ENCODE data around the gene PTPRN2. TPM values are rescaled to one million over a fixed set of nuclear protein-coding genes. Genes with fewer than 3 reads are reported as not detected.
"Not testable (repeated sequence)": the region's sequence is repeated elsewhere in the genome, so short reads cannot be mapped to it uniquely, and the experiment has no call there.

PTPRN2 gene
- total RNA-seq, 2 experiments from 2014 or later = 0.46 to 0.51 TPM

GRCh38 chr7:158457586-158457985 is 130.0 kb downstream of the PTPRN2 start:
- H3K4me1 Mint-ChIP-seq; intact Hi-C loops (cut with DNase I, micrococcal nuclease); H3K4me3 Mint-ChIP-seq; POLR2A ChIA-PET; CTCF ChIA-PET; H3K27me3 Mint-ChIP-seq; ATAC-seq; DNase-seq; H3K27ac Mint-ChIP-seq; H3K36me3 Mint-ChIP-seq (ENCODE audit: low read depth); H3K9me3 Mint-ChIP-seq (ENCODE audit: low read depth): not testable (repeated sequence)

GRCh38 chr7:158454631-158455030 is 133.0 kb downstream of the PTPRN2 start:
- DNase-seq (no peak), ATAC-seq (no peak)
- Mint-ChIP-seq H3K4me1 (no peaks in the 10 kb centered on the region), H3K36me3 (ENCODE audit: low read depth) (no peaks in the 10 kb centered on the region), H3K27me3 (peaks cover 2% of the 10 kb centered on the region), H3K4me3 (no peak overlapping the region), H3K27ac (no peak overlapping the region), H3K9me3 (ENCODE audit: low read depth) (peaks cover 2% of the 10 kb centered on the region)
- intact Hi-C loops (cut with DNase I, micrococcal nuclease) = no loop called here
- ChIA-PET CTCF (no interaction called here), POLR2A (no interaction called here)

GRCh38 chr7:158453663-158454062 is 134.0 kb downstream of the PTPRN2 start:
- H3K27ac Mint-ChIP-seq = no peak overlapping the region
- intact Hi-C loops (cut with DNase I, micrococcal nuclease) = no loop called here
- no peak overlapping the region for H3K4me3 Mint-ChIP-seq
- H3K4me1 Mint-ChIP-seq = no peaks in the 10 kb centered on the region
- H3K9me3 Mint-ChIP-seq (ENCODE audit: low read depth) = peaks cover 2% of the 10 kb centered on the region
- DNase-seq = no peak
- CTCF ChIA-PET = no interaction called here
- no peaks in the 10 kb centered on the region for H3K36me3 Mint-ChIP-seq (ENCODE audit: low read depth)
- H3K27me3 Mint-ChIP-seq = peaks cover 2% of the 10 kb centered on the region
- ATAC-seq = no peak
- POLR2A ChIA-PET = no interaction called here

- CTCF ChIA-PET = interaction anchor here (0.6 kb wide), 1 partner anchor 488 kb away, joined by 3 read pairs; no protein-coding TSS in a partner anchor
- no peak overlapping the region for H3K4me3 Mint-ChIP-seq
- peaks cover 2% of the 10 kb centered on the region for H3K9me3 Mint-ChIP-seq (ENCODE audit: low read depth)
- H3K4me1 Mint-ChIP-seq = no peaks in the 10 kb centered on the region
- H3K27ac Mint-ChIP-seq = no peak overlapping the region
- intact Hi-C loops (cut with DNase I, micrococcal nuclease) = no loop called here
- POLR2A ChIA-PET = no interaction called here
- DNase-seq (no peak), ATAC-seq (no peak)
- H3K36me3 Mint-ChIP-seq (ENCODE audit: low read depth) = no peaks in the 10 kb centered on the region
- peaks cover 2% of the 10 kb centered on the region for H3K27me3 Mint-ChIP-seq
Observed at GRCh38 chr7:158452331-158452730, 135.3 kb downstream of the PTPRN2 start.

GRCh38 chr7:158450476-158451124 is 137.0 kb downstream of the PTPRN2 start:
- no peak for ATAC-seq
- Mint-ChIP-seq H3K36me3 (ENCODE audit: low read depth) (no peaks in the 10 kb centered on the region), H3K4me1 (no peaks in the 10 kb centered on the region), H3K9me3 (ENCODE audit: low read depth) (peaks cover 2% of the 10 kb centered on the region), H3K27me3 (peaks cover 2% of the 10 kb centered on the region), H3K27ac (no peak overlapping the region), H3K4me3 (no peak overlapping the region)
- ChIA-PET CTCF (no interaction called here), POLR2A (no interaction called here)
- intact Hi-C loops (cut with DNase I, micrococcal nuclease) = no loop called here
- DNase-seq = no peak

GRCh38 chr7:158449942-158450341 is 137.7 kb downstream of the PTPRN2 start:
- Mint-ChIP-seq H3K4me3 (no peak overlapping the region), H3K9me3 (ENCODE audit: low read depth) (peaks cover 1% of the 10 kb centered on the region), H3K36me3 (ENCODE audit: low read depth) (no peaks in the 10 kb centered on the region), H3K27me3 (peaks cover 2% of the 10 kb centered on the region), H3K4me1 (no peaks in the 10 kb centered on the region), H3K27ac (no peak overlapping the region)
- intact Hi-C loops (cut with DNase I, micrococcal nuclease) = no loop called here
- ATAC-seq (no peak), DNase-seq (no peak)
- ChIA-PET POLR2A (no interaction called here), CTCF (no interaction called here)

GRCh38 chr7:158449266-158449665 is 138.4 kb downstream of the PTPRN2 start:
- Mint-ChIP-seq H3K27ac (no peak overlapping the region), H3K36me3 (ENCODE audit: low read depth) (no peaks in the 10 kb centered on the region), H3K4me3 (no peak overlapping the region), H3K4me1 (no peaks in the 10 kb centered on the region), H3K9me3 (ENCODE audit: low read depth) (no peaks in the 10 kb centered on the region), H3K27me3 (peaks cover 2% of the 10 kb centered on the region)
- DNase-seq (no peak), ATAC-seq (no peak)
- ChIA-PET CTCF (no interaction called here), POLR2A (no interaction called here)
- intact Hi-C loops (cut with DNase I, micrococcal nuclease) = no loop called here

- CTCF ChIA-PET = no interaction called here
- Mint-ChIP-seq H3K27ac (no peak overlapping the region), H3K4me1 (no peaks in the 10 kb centered on the region), H3K9me3 (ENCODE audit: low read depth) (no peaks in the 10 kb centered on the region), H3K4me3 (no peak overlapping the region), H3K27me3 (peaks cover 2% of the 10 kb centered on the region), H3K36me3 (ENCODE audit: low read depth) (no peaks in the 10 kb centered on the region)
- ATAC-seq = no peak
- intact Hi-C loops (cut with DNase I, micrococcal nuclease) = no loop called here
- POLR2A ChIA-PET = no interaction called here
- no peak for DNase-seq
Observed at GRCh38 chr7:158448430-158449100, 139.1 kb downstream of the PTPRN2 start.

- DNase-seq = no peak
- ChIA-PET POLR2A (no interaction called here), CTCF (no interaction called here)
- Mint-ChIP-seq H3K4me1 (no peaks in the 10 kb centered on the region), H3K9me3 (ENCODE audit: low read depth) (no peaks in the 10 kb centered on the region), H3K27me3 (peaks cover 2% of the 10 kb centered on the region), H3K27ac (no peak overlapping the region), H3K36me3 (ENCODE audit: low read depth) (no peaks in the 10 kb centered on the region), H3K4me3 (no peak overlapping the region)
- no peak for ATAC-seq
- intact Hi-C loops (cut with DNase I, micrococcal nuclease) = no loop called here
Observed at GRCh38 chr7:158447506-158448171, 140.0 kb downstream of the PTPRN2 start.

GRCh38 chr7:158447151-158447505 is 140.5 kb downstream of the PTPRN2 start:
- Mint-ChIP-seq H3K36me3 (ENCODE audit: low read depth) (no peaks in the 10 kb centered on the region), H3K27me3 (peaks cover 2% of the 10 kb centered on the region), H3K4me1 (no peaks in the 10 kb centered on the region), H3K27ac (no peak overlapping the region), H3K4me3 (no peak overlapping the region), H3K9me3 (ENCODE audit: low read depth) (no peaks in the 10 kb centered on the region)
- ATAC-seq = no peak
- POLR2A ChIA-PET = no interaction called here
- CTCF ChIA-PET = interaction anchor here (1.0 kb wide), 1 partner anchor 24 kb away, joined by 3 read pairs; no protein-coding TSS in a partner anchor
- intact Hi-C loops (cut with DNase I, micrococcal nuclease) = no loop called here
- DNase-seq = no peak

- ChIA-PET POLR2A (no interaction called here), CTCF (interaction anchor here (1.0 kb wide), 1 partner anchor 25 kb away, joined by 3 read pairs; no protein-coding TSS in a partner anchor)
- no peak overlapping the region for H3K4me3 Mint-ChIP-seq
- ATAC-seq (no peak), DNase-seq (no peak)
- intact Hi-C loops (cut with DNase I, micrococcal nuclease) = no loop called here
- no peaks in the 10 kb centered on the region for H3K4me1 Mint-ChIP-seq
- H3K27ac Mint-ChIP-seq = no peak overlapping the region
- no peaks in the 10 kb centered on the region for H3K9me3 Mint-ChIP-seq (ENCODE audit: low read depth)
- H3K27me3 Mint-ChIP-seq = peaks cover 2% of the 10 kb centered on the region
- no peaks in the 10 kb centered on the region for H3K36me3 Mint-ChIP-seq (ENCODE audit: low read depth)
Observed at GRCh38 chr7:158446706-158447105, 140.9 kb downstream of the PTPRN2 start.

- peaks cover 2% of the 10 kb centered on the region for H3K27me3 Mint-ChIP-seq
- intact Hi-C loops (cut with DNase I, micrococcal nuclease) = no loop called here
- ATAC-seq (no peak), DNase-seq (no peak)
- ChIA-PET POLR2A (no interaction called here), CTCF (interaction anchor here (1.0 kb wide), 1 partner anchor 25 kb away, joined by 3 read pairs; no protein-coding TSS in a partner anchor)
- H3K36me3 Mint-ChIP-seq (ENCODE audit: low read depth) = no peaks in the 10 kb centered on the region
- H3K4me3 Mint-ChIP-seq = no peak overlapping the region
- H3K27ac Mint-ChIP-seq = no peak overlapping the region
- H3K9me3 Mint-ChIP-seq (ENCODE audit: low read depth) = peaks cover 3% of the 10 kb centered on the region
- H3K4me1 Mint-ChIP-seq = no peaks in the 10 kb centered on the region
Observed at GRCh38 chr7:158446281-158446680, 141.3 kb downstream of the PTPRN2 start.
